ENCODE measurements around the gene STUB1.

Gene STUB1

DNA sequence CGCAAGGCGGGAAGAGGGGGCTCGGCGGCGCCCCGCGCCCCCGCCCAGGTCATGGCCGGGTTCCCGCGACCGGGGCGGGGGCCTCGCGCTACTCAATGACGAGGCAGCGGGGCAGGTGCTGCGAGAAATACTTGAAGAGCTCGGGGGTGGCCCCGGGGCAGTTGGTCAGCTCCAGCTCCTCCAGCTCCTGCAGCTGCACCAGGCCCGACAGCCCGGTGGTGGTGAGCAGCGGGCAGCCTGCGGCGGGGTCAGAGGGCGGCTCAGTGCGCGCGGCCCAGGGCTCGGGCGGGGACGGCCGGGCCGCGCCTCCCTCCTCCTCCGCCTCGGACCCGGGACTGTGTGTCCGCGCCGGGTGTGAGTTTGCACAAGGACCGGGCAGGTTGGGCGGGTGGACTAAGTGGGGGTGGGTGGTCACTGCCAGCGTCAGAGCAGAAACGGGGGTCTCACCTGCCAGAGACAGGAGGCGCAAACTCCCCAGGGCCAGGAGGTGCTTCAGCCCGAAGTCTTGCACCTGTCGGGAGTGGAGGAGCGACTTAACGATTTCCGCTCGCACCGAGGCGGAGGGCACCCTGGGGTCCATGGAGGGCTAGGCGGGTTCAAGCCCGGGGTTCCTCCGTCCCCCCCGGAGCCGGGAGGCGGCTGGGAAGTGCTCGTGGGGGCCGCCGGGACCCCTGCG lies 14.1 kb downstream of the STUB1 start:
- no peak for DNase-seq (ENCODE audit: low read depth in 2 of 2)

- no peak for DNase-seq (ENCODE audit: low read depth in 2 of 2)
Observed at GRCh38 chr16:694863-695354, 14.7 kb downstream of the STUB1 start.

GRCh38 chr16:695355-696089 lies 15.3 kb downstream of the STUB1 start:
- no peak for DNase-seq (ENCODE audit: low read depth in 2 of 2)

DNA sequence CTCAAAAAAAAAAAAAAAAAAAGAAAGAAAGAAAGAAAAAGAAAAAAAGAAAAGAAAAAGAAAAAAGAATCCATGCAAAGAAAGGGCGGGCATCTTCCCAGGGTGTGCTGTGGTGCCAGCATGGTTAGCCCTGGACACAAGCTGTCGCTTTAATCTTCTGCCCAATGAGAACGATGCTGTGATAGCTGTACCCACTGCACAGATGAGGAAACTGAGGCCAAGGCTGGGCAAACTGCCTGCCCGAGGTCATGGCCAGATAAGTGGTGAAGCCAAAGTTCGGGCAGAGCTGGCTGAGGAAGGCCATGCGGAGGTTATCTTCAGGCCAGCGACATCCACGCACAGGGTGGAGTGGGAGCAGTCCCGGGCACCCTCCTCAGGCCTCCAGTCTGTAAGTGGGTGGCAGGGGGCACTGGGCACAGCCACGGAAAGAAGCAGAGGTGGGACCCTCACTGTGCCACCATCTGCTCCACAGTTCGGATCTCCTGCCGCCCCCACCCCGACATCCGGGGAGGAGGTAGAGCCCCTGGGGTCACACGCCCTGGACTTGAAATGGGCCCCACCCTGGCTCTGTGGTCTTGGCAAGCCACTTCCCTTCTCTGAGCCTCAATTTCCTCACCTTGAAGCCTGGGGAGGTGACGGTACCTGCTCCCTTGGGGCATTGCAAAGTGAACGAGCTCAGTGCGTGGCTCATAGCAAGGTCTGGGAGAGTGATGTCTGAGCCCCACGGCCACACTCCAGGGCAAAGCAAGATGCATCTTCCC lies 18.9 kb downstream of the STUB1 start:
- DNase-seq (ENCODE audit: low read depth in 2 of 2), result no peak

- no peak for DNase-seq (ENCODE audit: low read depth in 2 of 2)
Observed at GRCh38 chr16:700684-701584, 20.7 kb downstream of the STUB1 start.

- DNase-seq (ENCODE audit: low read depth in 2 of 2), result no peak
Observed at GRCh38 chr16:702341-702740, 22.1 kb downstream of the STUB1 start.

GRCh38 chr16:703406-703805 lies 23.2 kb downstream of the STUB1 start:
- no peak for DNase-seq (ENCODE audit: low read depth in 2 of 2)

DNA sequence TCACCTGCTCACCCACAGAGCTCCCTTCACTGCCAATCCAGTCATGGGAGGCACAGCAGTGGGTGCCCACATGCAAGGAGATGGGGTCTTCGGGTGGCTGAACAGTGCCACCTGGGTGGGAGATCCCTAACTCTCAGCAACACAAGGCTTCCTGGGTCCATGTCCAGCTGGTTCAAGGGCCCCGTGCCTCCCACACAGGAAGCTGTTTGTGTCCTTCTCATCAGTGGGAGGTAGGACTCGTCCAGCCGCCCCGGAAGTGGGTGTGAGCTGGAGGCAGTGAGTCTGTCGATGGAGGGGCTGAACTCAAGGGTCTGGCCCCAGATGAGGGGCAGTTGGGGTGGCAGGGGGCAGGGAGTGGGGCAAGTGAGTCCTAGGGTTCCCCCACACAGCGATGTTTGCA lies 23.8 kb downstream of the STUB1 start:
- DNase-seq (ENCODE audit: low read depth in 2 of 2), result no peak

- DNase-seq (ENCODE audit: low read depth in 2 of 2), result no peak
Observed at GRCh38 chr16:704552-705380, 24.6 kb downstream of the STUB1 start.

- no peak for DNase-seq (ENCODE audit: low read depth in 2 of 2)
Observed at GRCh38 chr16:705431-706188, 25.4 kb downstream of the STUB1 start, which contains the start of gene FBXL16. Gene FBXL16 (minus strand): TSS chr16:705801. CDS start chr16:697405, 8,396 bp downstream.

GRCh38 chr16:706189-707061 lies 26.2 kb downstream of the STUB1 start:
- DNase-seq (ENCODE audit: low read depth in 2 of 2), result no peak

- no peak for DNase-seq (ENCODE audit: low read depth in 2 of 2)
Observed at GRCh38 chr16:707062-707538, 26.9 kb downstream of the STUB1 start.

- no peak for DNase-seq (ENCODE audit: low read depth in 2 of 2)
Observed at GRCh38 chr16:708019-708418, 27.8 kb downstream of the STUB1 start.

GRCh38 chr16:708959-709358 lies 28.7 kb downstream of the STUB1 start:
- no peak for DNase-seq (ENCODE audit: low read depth in 2 of 2)

DNA sequence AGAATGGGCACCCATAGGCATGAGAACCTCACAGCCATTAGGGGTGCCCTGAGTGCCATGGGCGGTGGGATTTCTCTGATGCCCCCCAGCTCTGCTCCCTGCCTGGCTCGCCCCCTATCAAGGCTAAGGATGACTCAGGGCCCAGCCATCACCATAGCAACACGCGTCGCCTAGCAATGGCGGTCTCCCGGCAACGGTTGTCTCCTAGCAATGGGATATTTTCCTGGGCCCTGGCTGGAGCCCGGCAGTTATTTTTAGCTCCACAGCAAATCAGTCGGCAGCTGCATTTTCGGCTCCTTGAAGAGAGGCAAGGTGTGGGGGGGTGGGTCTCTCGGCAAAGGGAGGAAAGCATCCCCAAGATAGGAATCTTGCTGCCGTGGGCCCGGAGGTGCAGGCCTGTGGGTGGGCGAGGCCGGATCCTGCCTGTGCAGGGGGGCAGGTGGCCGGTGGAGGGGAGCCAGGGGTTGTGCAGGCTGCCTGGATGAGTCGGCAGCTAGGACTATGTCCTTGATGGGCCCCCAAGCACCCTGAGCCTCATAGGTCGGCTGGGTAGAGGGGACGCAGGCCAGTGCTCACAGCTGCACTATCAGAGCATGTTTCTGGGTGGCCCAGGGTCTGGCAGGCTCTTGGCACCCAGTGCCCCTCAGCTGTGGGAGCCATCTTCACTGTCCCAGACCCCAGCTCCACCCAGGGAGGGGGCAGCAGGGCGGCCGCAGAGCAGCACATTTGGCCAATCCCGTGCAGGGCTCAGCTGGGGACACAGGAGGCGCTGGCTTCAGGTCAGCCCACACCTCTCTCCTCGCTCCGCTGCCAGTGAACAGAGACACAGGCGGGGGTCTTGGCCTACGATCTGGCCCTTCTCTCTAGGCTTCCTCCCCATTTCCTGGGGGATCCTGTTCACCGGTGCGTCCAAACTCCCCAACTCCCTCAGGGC lies 29.6 kb downstream of the STUB1 start:
- no peak for DNase-seq (ENCODE audit: low read depth in 2 of 2)

- DNase-seq (ENCODE audit: low read depth in 2 of 2), result no peak
Observed at GRCh38 chr16:710500-711075, 30.4 kb downstream of the STUB1 start.

DNA sequence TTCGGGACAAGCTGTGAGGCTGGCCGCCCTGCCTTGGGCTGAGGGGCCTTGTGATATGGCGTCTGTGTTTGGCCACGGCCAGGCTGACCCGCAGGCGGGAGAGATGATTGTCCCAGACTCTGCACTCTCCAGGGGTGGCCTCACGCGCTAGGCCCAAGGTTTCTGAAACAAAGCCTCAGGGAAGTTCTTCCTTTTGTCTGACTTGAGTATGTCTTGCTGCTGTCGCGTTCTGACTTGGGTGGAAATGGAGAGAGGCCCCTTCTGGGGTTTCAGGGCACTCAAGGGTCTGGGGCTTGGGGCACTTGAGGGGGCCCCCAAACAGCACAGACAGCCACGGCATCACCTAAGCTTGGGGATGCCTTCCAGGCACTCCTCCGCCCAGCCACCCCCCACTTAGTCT lies 30.9 kb downstream of the STUB1 start:
- DNase-seq (ENCODE audit: low read depth in 2 of 2), result no peak

Measured in fibroblast of skin of left biceps (primary cell).